Vagina (tissue), 2 donors: ENCODE data around the gene ABHD18. TPM values are rescaled to one million over a fixed set of nuclear protein-coding genes. Genes with fewer than 3 reads are reported as not detected.
"Not testable (repeated sequence)": the region's sequence is repeated elsewhere in the genome, so short reads cannot be mapped to it uniquely, and the experiment has no call there.

Source experiments
- DNase-seq, 2 donors: peaks; one replicate each; pipeline ENCODE4 v3.0.0-alpha.2; 2017; ENCODE audit errors: extremely low spot score in 2 of 2
- H3K27ac ChIP-seq: fragments of 200-600 bp; sonication (generic); one replicate; pipeline ENCODE4 v1.5.1; 2019
- H3K27me3 ChIP-seq: fragments of 200-600 bp; sonication (generic); one replicate; pipeline ENCODE4 v1.5.1; 2019
- H3K36me3 ChIP-seq, 2 donors: fragments of 200-600 bp; sonication (generic); one replicate each; pipeline ENCODE4 v1.5.1; 2017 to 2019
- H3K4me1 ChIP-seq: fragments of 200-600 bp; sonication (generic); one replicate; pipeline ENCODE4 v1.5.1; 2019
- H3K4me3 ChIP-seq, 2 donors: fragments of 200-600 bp; sonication (generic); 1 replicate in 1 of 2; 2 replicates in 1 of 2; pipeline ENCODE4 v1.5.1; 2016 to 2019
- H3K9me3 ChIP-seq: fragments of 200-600 bp; sonication (generic); one replicate; pipeline ENCODE4 v1.5.1; 2019
- POLR2A ChIP-seq, 2 donors: fragments of 450-650 bp; IDR thresholded peaks; one replicate each; pipeline ENCODE4 v1.6.1; 2017; ENCODE audit warnings: antibody characterized with exemption in 2 of 2, mild to moderate bottlenecking in 2 of 2, moderate library complexity in 2 of 2
- POLR2AphosphoS5 ChIP-seq, 2 donors: sonication (generic); formaldehyde crosslinking; IDR thresholded peaks; one replicate each; pipeline ENCODE4 v1.9.0; 2017; ENCODE audit warnings: antibody characterized with exemption in 2 of 2, mild to moderate bottlenecking in 2 of 2, low read depth in 1 of 2; ENCODE audit not compliant: insufficient read depth in 1 of 2
- intact Hi-C: fragments of 100-400 bp; cut with DNase I; formaldehyde crosslinking; loops from one replicate; pipeline ENCODE4 v1.15.1; 2023
- total RNA-seq: library from RNA; depleted of rRNA; stranded (reverse); fragments of >200 nt; gene quantifications from one replicate; pipeline ENCODE4 v1.2.3, GENCODE V29; 2016
- TF ChIP-seq, protein P1 (sequence below), 3 experiments: fragments of 450-650 bp in 2 of 3; fragments of 200-600 bp in 1 of 3; sonication (generic) in 1 of 3; IDR thresholded peaks; one replicate each; pipeline ENCODE4 v1.5.1; 2017 to 2019; ENCODE audit warnings: antibody characterized with exemption in 3 of 3, mild to moderate bottlenecking in 2 of 3, moderate library complexity in 2 of 3

Gene ABHD18
- total RNA-seq, 1 donor from 2014 or later = 8.6 TPM

- Histone ChIP-seq H3K36me3 (peaks cover 0 to 8% of the 10 kb centered on the region in 2 donors), H3K27me3 (no peaks in the 10 kb centered on the region), H3K9me3 (no peaks in the 10 kb centered on the region), H3K4me1 (no peaks in the 10 kb centered on the region), H3K27ac (no peak overlapping the region), H3K4me3 (no peak overlapping the region)
- DNase-seq = no peak
- intact Hi-C loops = no loop called here
- TF ChIP-seq POLR2AphosphoS5 (IDR thresholded peaks at IDR 0.05; ENCODE audit: insufficient read depth in 1 of 2, low read depth in 1 of 2) (no peak), POLR2A (IDR thresholded peaks at IDR 0.05) (no peak)
- TF ChIP-seq, protein P1, sequence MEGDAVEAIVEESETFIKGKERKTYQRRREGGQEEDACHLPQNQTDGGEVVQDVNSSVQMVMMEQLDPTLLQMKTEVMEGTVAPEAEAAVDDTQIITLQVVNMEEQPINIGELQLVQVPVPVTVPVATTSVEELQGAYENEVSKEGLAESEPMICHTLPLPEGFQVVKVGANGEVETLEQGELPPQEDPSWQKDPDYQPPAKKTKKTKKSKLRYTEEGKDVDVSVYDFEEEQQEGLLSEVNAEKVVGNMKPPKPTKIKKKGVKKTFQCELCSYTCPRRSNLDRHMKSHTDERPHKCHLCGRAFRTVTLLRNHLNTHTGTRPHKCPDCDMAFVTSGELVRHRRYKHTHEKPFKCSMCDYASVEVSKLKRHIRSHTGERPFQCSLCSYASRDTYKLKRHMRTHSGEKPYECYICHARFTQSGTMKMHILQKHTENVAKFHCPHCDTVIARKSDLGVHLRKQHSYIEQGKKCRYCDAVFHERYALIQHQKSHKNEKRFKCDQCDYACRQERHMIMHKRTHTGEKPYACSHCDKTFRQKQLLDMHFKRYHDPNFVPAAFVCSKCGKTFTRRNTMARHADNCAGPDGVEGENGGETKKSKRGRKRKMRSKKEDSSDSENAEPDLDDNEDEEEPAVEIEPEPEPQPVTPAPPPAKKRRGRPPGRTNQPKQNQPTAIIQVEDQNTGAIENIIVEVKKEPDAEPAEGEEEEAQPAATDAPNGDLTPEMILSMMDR (IDR thresholded peaks at IDR 0.05) = no peak
Measured at GRCh38 chr4:127995776-127996175, 30.6 kb downstream of the ABHD18 start.

DNA sequence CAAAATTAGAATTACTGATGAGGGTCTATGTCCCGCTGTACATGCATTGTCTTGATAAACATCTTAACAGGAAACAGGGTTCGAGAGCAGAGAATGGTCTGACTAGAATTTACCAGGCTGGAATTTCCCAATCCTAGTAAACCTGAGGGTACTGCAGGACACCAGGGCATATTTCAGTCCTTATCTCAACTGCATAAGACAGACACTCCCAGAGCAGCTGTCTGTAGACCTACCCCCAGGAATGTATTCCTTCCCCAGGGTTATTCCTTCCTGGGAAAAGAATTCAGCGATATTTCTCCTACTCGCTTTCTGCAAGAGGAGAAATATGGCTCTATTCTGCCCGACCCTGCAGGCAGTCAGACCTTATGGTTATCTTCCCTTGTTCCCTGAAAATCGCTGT, 31.3 kb downstream of the ABHD18 start:
- H3K9me3 ChIP-seq, intact Hi-C loops, H3K36me3 ChIP-seq, H3K27me3 ChIP-seq, H3K4me3 ChIP-seq, H3K27ac ChIP-seq, DNase-seq, H3K4me1 ChIP-seq: not testable (repeated sequence)

DNA sequence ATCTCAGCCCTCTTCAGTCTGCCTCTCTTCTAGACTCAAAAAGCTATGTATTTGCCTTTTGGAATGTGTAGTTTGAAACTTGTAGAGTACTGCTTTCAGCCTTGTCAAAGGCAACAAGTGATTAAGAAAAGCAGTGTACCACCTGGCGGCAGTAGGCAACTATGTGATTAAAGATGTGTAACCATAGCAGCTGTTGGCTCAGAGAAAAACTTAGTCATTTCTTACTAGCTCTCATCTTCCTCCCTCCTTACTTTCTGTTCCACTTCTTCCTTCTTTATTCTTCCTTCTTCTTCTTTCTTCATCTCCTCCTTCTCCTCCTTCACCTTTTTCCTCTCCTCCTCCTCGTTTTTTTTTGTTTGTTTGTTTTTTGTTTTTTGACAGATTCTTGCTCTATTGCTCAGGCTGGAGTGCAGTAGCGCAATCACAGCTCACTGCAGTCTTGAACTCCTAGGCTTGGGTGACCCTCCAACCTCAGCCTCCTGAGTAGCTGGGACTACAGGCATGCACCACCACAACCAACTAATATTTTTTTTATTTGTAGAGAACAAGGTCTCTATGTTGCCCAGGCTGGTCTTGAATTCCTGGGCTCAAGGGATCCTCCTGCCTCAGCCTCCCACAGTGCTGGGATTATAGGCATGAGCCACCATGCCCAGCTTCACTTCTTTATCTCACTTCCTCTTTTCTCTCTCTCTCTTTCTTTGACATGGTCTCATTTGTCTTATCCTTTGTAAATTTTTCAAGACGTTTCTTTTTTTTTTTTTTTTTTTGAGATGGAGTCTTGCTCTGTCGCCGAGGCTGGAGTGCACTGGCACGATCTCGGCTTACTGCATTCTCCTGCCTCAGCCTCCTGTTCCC, 32.6 kb downstream of the ABHD18 start:
- Histone ChIP-seq H3K9me3 (no peaks in the 10 kb centered on the region), H3K36me3 (peaks cover 0 to 8% of the 10 kb centered on the region in 2 donors)
- TF ChIP-seq POLR2AphosphoS5 (IDR thresholded peaks at IDR 0.05; ENCODE audit: insufficient read depth in 1 of 2, low read depth in 1 of 2) = no peak
- TF ChIP-seq POLR2A (IDR thresholded peaks at IDR 0.05) = no peak
- TF ChIP-seq, protein P1 (IDR thresholded peaks at IDR 0.05) = no peak

DNA sequence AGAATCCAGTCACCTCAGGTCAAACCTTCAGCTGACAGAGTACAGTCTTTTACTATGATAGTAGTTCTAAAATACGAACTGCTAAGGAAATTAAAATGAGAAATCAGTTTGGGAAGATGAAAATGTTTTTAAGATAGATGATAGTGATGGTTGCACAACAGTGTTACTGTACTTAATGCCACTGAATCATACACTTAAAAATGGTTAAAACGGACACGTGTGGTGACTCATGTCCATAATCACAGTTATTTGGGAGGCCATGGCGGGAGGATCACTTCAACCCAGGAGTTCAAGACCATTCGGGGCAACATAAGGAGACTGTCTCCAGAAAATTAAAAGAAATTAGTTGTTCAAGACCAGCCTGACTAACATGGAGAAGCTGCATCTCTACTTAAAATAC, 41.4 kb downstream of the ABHD18 start:
- Histone ChIP-seq H3K4me1 (no peaks in the 10 kb centered on the region), H3K4me3 (no peak overlapping the region), H3K36me3 (peaks cover 0 to under 1% of the 10 kb centered on the region in 2 donors), H3K27me3 (no peaks in the 10 kb centered on the region), H3K9me3 (no peaks in the 10 kb centered on the region), H3K27ac (no peak overlapping the region)
- TF ChIP-seq POLR2AphosphoS5 (IDR thresholded peaks at IDR 0.05; ENCODE audit: insufficient read depth in 1 of 2, low read depth in 1 of 2) = no peak
- no peak for TF ChIP-seq POLR2A (IDR thresholded peaks at IDR 0.05)
- TF ChIP-seq, protein P1 (IDR thresholded peaks at IDR 0.05) = no peak
- intact Hi-C loops = no loop called here
- DNase-seq = no peak

More for the DNA sequence above, 32.6 kb downstream of the ABHD18 start:
- no peak for DNase-seq
- intact Hi-C loops = no loop called here
- Histone ChIP-seq H3K4me3 (no peak overlapping the region), H3K27me3 (no peaks in the 10 kb centered on the region), H3K4me1 (no peaks in the 10 kb centered on the region), H3K27ac (no peak overlapping the region)

GRCh38 chr4:128009428-128009827, 44.2 kb downstream of the ABHD18 start:
- Histone ChIP-seq H3K27ac (no peak overlapping the region), H3K4me3 (no peak overlapping the region), H3K36me3 (peaks cover 0 to 8% of the 10 kb centered on the region in 2 donors), H3K4me1 (no peaks in the 10 kb centered on the region), H3K27me3 (no peaks in the 10 kb centered on the region), H3K9me3 (no peaks in the 10 kb centered on the region)
- TF ChIP-seq, protein P1 (IDR thresholded peaks at IDR 0.05) = no peak
- no peak for TF ChIP-seq POLR2AphosphoS5 (IDR thresholded peaks at IDR 0.05; ENCODE audit: insufficient read depth in 1 of 2, low read depth in 1 of 2)
- TF ChIP-seq POLR2A (IDR thresholded peaks at IDR 0.05) = no peak
- no peak for DNase-seq
- intact Hi-C loops = no loop called here
